Activated T-cell treated with anti-CD3 and anti-CD28 coated beads, Interleukin-2, amount 50 U/mL, for 72 hours (primary cell): ENCODE data around the gene ZDHHC14. TPM values are rescaled to one million over a fixed set of nuclear protein-coding genes. Genes with fewer than 3 reads are reported as not detected.

ENCODE experiments used
- ATAC-seq, 2 donors: fragments of 150-1000 bp; cut with Tn5 transposase; replicated peaks in 1 of 2; 2 replicates each; pipeline ENCODE4 v1.10.0; 2021; ENCODE audit warnings: moderate library complexity in 2 of 2, mild to moderate bottlenecking in 1 of 2
- DNase-seq, 2 donors: peaks; one replicate each; pipeline ENCODE4 v3.0.0; 2021 to 2022; ENCODE audit warnings: mixed read lengths in 1 of 2
- H3K27ac Mint-ChIP-seq: one replicate; pipeline ENCODE4 v1.8.0; 2022; ENCODE audit warnings: mild to moderate bottlenecking, moderate library complexity, mixed read lengths
- H3K27me3 Mint-ChIP-seq: one replicate; pipeline ENCODE4 v1.8.0; 2022; ENCODE audit warnings: low read depth, mixed read lengths
- H3K36me3 Mint-ChIP-seq, 2 donors: one replicate each; pipeline ENCODE4 v1.8.0; 2022; ENCODE audit warnings: mixed read lengths in 2 of 2, mild to moderate bottlenecking in 1 of 2; ENCODE audit not compliant: insufficient read depth in 2 of 2
- H3K4me1 Mint-ChIP-seq: one replicate; pipeline ENCODE4 v1.8.0; 2022; ENCODE audit warnings: low read depth, mixed read lengths
- H3K4me3 Mint-ChIP-seq, 2 donors: one replicate each; pipeline ENCODE4 v1.8.0; 2022; ENCODE audit warnings: mild to moderate bottlenecking in 2 of 2, mixed read lengths in 2 of 2, moderate library complexity in 2 of 2
- H3K9me3 Mint-ChIP-seq, 2 donors: one replicate each; pipeline ENCODE4 v1.8.0; 2022; ENCODE audit warnings: mixed read lengths in 2 of 2
- total RNA-seq, 2 donors: library from RNA; stranded (reverse); gene quantifications; one replicate each; pipeline ENCODE4 v1.2.3, GENCODE V29; 2022

The ZDHHC14 gene
- total RNA-seq, 2 donors from 2014 or later = 10.3 to 15.4 TPM

DNA sequence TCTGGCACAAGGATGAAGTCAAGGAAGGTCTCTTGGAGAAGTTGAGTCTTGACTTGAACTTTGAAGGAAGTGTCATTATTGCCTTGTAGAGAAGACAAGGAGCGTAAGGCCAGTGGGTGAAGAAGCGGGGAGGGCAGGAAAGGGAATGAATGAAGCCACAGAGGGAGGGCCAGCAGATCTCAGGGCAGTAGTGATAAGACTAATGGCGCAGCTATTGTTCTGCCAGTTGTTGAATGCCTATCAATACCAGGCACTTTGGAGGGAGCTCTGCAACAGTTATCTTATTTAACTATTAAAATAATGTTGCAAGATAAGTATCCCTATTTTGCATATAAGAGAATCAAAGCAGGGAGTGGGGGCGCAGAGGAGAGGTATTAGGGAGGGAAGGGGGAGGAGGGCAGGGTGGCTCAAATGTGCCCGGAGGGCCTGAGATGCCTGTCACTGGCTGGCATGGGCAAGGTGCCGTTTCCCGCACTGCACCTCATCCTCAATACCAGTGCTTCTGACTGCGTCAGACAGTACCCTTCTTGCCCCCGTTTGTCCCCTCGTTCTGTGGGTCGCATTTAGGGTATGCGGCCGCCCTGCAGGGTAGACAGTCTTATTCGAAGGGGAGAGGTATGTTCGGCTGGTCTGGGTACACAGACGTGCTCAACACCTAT lies 109.8 kb downstream of the ZDHHC14 start:
- Mint-ChIP-seq H3K9me3 (peaks cover 0 to 3% of the 10 kb centered on the region in 2 donors), H3K27ac (no peak overlapping the region), H3K27me3 (peaks cover 15% of the 10 kb centered on the region), H3K4me1 (peaks cover 23% of the 10 kb centered on the region), H3K36me3 (peaks cover 0 to 4% of the 10 kb centered on the region in 2 donors), H3K4me3 (no peak overlapping the region)
- no peak for DNase-seq
- ATAC-seq = no peak

DNA sequence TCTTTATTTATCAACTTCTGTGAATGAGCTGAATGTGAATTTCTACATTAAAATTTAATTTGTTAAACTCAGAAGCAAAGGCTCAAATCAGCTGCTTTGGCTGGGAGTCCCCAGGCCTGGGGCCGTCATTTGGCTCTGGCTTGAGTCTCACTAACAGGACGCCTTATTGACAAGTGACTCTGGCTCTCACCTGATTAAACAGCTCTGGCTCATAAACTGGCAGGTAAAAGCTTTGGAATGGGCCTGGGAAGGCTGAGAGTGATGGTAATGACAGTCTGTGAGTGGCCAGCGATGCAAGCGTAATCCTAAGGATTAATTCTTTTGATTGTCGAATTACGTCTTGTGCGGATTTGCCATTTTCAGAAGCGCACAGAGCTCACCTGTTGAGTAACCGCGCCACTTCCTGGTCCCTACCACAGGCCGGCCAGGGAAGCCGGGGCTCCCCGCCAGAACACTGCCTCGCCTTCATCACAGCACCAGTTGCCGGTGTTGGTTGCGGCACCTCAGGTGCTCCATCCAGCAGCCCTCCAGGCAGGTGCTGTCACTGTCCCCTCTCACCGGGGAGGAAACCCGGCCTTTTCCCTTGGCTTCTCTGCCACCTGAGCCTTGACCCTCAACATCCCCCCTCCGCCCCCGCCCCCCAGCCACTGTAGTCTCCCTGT lies 110.7 kb downstream of the ZDHHC14 start:
- ATAC-seq (no peak), DNase-seq (no peak)
- Mint-ChIP-seq H3K4me1 (peaks cover 16% of the 10 kb centered on the region), H3K36me3 (peaks cover 0 to 5% of the 10 kb centered on the region in 2 donors), H3K27ac (no peak overlapping the region), H3K27me3 (peaks cover 15% of the 10 kb centered on the region), H3K4me3 (no peak overlapping the region), H3K9me3 (peaks cover 2 to 4% of the 10 kb centered on the region in 2 donors)

DNA sequence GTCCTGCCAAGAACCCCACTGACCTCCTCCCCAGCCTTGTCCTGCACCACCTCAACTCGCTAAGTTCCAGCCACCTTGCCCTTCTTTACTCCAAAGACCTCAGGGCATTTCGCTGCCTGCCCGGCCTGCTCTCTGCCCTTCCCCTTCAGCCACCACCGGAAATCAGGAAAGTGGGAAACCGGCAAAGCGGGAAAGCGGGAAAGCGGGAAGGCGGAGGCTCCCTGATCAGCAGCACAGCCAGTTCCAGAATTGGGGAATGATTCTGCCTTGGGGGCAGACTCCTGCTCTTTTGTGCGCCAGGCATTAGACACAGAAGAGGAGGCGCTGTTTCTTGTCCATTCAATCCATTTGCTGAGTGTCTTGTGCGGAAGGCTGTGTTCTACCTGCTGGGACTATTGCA lies 111.3 kb downstream of the ZDHHC14 start:
- H3K27me3 Mint-ChIP-seq = peaks cover 15% of the 10 kb centered on the region
- H3K4me1 Mint-ChIP-seq = peaks cover 16% of the 10 kb centered on the region
- peaks cover 0 to 8% of the 10 kb centered on the region in 2 donors for H3K36me3 Mint-ChIP-seq
- H3K9me3 Mint-ChIP-seq = peaks cover 4 to 6% of the 10 kb centered on the region in 2 donors
- no peak overlapping the region for H3K27ac Mint-ChIP-seq
- H3K4me3 Mint-ChIP-seq = no peak overlapping the region
- DNase-seq = no peak
- ATAC-seq = no peak

DNA sequence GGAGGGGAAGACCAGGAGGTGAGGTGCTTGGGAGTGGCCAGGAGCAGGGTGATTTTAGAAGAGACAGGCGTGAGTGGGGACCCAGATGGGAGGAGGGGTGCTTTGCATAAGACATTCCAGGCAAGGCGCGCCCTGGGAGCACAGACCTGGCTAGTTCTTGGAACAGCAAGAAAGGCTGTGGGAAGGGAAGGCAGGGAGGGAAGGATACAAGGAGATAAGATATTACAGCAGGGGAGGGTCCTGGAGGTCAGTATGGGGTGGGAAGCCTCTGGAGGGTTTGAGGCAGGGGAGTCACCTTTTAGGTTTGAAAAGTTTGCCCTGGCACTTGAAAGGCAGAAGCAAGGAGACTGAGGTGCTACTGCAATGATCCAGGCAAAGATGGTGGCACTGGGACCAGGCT lies 111.8 kb downstream of the ZDHHC14 start:
- H3K4me1 Mint-ChIP-seq = peaks cover 21% of the 10 kb centered on the region
- H3K4me3 Mint-ChIP-seq = no peak overlapping the region
- peaks cover 0 to 8% of the 10 kb centered on the region in 2 donors for H3K36me3 Mint-ChIP-seq
- no peak overlapping the region for H3K27ac Mint-ChIP-seq
- no peak for ATAC-seq
- peaks cover 15% of the 10 kb centered on the region for H3K27me3 Mint-ChIP-seq
- H3K9me3 Mint-ChIP-seq = peaks cover 4 to 6% of the 10 kb centered on the region in 2 donors
- DNase-seq = no peak

DNA sequence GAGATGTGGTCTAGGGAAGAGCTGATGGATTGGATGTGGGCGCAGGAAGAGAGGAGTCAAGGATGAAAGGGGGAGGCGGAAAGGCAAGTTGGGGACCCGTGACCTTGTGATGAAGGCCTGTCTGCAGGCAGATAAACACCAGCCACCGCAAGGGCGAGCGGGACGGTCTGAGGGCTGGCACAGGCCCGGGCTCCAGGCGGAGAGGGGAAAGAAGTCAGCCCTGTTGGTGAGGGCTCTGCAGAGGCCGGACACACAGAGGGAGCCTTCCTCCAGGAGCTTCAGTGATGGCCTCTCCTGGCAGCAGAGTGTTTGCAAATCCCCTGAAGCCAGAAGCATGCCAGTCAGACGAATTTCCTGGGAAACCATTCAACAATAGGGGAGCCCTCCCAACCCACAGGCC lies 112.2 kb downstream of the ZDHHC14 start:
- no peak overlapping the region for H3K4me3 Mint-ChIP-seq
- peaks cover 15% of the 10 kb centered on the region for H3K27me3 Mint-ChIP-seq
- DNase-seq (no peak), ATAC-seq (no peak)
- H3K27ac Mint-ChIP-seq = no peak overlapping the region
- peaks cover 4 to 6% of the 10 kb centered on the region in 2 donors for H3K9me3 Mint-ChIP-seq
- peaks cover 0 to 8% of the 10 kb centered on the region in 2 donors for H3K36me3 Mint-ChIP-seq
- H3K4me1 Mint-ChIP-seq = peaks cover 25% of the 10 kb centered on the region

DNA sequence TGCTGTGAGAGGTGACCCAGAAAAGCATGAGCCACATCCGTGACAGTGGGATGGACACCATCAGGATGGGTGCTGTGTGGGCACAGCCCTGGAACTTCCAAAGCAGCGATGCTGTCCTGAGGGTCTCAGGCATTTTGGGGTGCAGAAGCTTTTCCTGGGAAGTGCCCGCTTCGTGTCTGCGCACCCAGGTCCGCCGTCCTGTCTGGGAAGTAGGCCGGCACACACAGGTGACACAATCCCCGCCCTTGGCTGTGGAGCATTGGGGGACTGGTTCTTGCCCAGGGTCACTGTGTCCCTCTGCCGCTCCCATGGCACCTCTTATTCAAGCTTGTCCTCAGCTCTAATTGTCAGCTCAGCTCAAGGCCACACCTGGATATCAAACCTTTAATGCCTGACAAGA lies 112.6 kb downstream of the ZDHHC14 start:
- ATAC-seq (no peak), DNase-seq (no peak)
- peaks cover 15% of the 10 kb centered on the region for H3K27me3 Mint-ChIP-seq
- peaks cover 4 to 6% of the 10 kb centered on the region in 2 donors for H3K9me3 Mint-ChIP-seq
- peaks cover 0 to 8% of the 10 kb centered on the region in 2 donors for H3K36me3 Mint-ChIP-seq
- H3K4me1 Mint-ChIP-seq = peaks cover 25% of the 10 kb centered on the region
- no peak overlapping the region for H3K27ac Mint-ChIP-seq
- no peak overlapping the region for H3K4me3 Mint-ChIP-seq

DNA sequence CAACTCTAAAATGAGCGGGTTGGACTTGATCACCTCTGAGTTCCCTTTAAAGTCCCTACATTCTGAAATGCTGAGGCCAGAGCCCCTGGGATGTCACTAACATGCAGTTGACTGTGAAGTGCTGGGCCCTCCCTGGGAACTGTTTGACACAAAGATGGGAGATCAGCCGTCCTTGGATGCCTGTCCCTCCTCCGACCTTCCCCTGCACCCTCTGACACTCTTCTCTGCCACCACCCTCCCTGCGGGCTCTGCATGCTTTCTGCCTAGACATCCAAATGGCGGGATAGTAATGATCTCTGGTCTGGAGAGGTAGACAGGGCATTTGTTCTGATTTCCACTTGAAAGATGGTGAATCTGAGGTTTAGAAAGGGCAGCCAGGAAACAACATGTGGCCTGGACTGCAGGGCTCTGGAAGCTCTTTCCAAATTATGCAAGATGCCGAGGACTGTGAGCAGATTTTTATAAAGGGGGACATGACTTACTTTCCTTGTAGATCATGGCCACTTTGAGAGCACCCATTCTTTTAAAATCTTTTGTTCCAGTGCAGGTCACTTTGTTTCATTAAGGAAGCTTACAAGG lies 113.2 kb downstream of the ZDHHC14 start:
- no peak overlapping the region for H3K27ac Mint-ChIP-seq

DNA sequence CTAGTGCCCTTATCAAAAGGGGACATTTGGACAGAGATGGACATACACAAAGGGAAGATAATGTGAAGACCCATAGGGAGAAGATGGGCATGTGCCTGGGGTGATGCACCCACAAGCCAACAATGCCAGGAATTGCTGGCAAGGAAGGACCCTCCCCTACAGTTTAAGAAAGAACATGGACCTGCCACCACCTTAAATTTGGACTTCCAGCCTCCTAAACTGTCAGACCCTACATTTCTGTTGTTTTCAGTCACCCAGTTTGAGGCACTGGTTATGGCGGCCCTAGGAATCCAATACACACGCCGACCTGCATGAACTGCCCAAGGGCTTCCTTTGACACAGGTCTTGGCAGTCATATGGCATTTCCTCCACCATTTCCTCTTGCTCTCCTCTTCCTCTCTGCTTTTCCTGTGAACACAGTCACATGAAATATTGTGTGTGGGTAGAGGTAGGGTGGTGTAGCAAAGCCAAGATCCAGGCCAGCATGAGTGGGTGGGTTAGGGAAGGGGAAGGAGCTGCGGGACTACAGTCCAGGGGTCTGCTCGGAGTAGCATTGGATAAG lies 115.6 kb downstream of the ZDHHC14 start:
- Mint-ChIP-seq H3K27me3 (peaks cover 9% of the 10 kb centered on the region), H3K4me3 (no peak overlapping the region), H3K36me3 (peaks cover 2 to 14% of the 10 kb centered on the region in 2 donors), H3K27ac (no peak overlapping the region), H3K4me1 (peaks cover 38% of the 10 kb centered on the region), H3K9me3 (peaks cover 6 to 12% of the 10 kb centered on the region in 2 donors)
- no peak for ATAC-seq
- DNase-seq = no peak

More for the DNA sequence above, 113.2 kb downstream of the ZDHHC14 start:
- Mint-ChIP-seq H3K4me3 (no peak overlapping the region), H3K27me3 (peaks cover 15% of the 10 kb centered on the region), H3K4me1 (peaks cover 29% of the 10 kb centered on the region), H3K9me3 (peaks cover 4 to 6% of the 10 kb centered on the region in 2 donors), H3K36me3 (peaks cover 0 to 8% of the 10 kb centered on the region in 2 donors)
- DNase-seq = no peak
- no peak for ATAC-seq

DNA sequence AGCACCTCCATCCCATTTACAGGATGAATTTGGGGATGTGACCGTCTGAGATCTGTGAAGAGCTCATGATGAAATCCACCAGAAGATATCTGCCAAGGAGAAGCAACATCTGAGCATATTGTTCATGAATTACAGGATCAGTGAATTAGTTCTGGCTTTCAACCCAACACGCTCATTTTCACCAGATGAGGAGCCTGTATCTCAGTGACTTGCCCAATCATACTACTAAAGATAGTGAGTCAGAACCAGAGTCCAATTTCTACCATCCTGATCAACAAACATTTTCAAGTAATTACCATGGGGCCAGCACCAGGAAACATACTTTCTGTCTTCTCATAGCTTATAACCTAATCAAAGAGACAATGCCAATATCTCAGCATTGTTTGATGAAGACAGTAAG lies 116.6 kb downstream of the ZDHHC14 start:
- Mint-ChIP-seq H3K4me3 (peak overlapping the region in 1 of 2 donors; percentile 28), H3K27me3 (peaks cover 9% of the 10 kb centered on the region), H3K36me3 (peaks cover 2 to 14% of the 10 kb centered on the region in 2 donors), H3K4me1 (peaks cover 38% of the 10 kb centered on the region), H3K27ac (peak overlapping the region; percentile 5), H3K9me3 (peaks cover 6 to 12% of the 10 kb centered on the region in 2 donors)
- DNase-seq = peak in 1 of 2 donors; percentile 7
- peak; percentile 78 to 90 for ATAC-seq

DNA sequence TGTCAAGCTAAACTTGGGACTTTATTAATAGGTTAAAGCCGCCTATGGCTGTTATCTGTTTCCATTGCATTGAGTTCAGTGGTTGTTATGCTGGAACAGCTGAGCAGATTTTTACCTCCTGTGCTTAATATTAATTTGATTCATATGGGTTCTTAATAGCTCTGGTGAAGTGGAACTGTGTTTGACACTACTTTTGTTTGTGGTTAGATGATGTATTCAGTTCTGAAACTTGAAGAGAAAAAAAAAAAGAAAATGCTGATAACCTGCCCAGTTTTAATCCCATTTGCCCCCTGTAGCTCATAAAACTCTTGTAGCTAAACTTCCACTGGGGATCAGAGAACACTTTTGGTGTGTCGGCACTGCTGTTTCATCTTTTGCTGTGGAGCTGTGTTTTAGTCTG lies 117.8 kb downstream of the ZDHHC14 start:
- no peak for DNase-seq
- Mint-ChIP-seq H3K27me3 (peaks cover 9% of the 10 kb centered on the region), H3K4me1 (peaks cover 38% of the 10 kb centered on the region), H3K9me3 (peaks cover 6 to 12% of the 10 kb centered on the region in 2 donors), H3K4me3 (no peak overlapping the region), H3K36me3 (peaks cover 2 to 14% of the 10 kb centered on the region in 2 donors), H3K27ac (no peak overlapping the region)
- ATAC-seq = peak in 1 of 2 donors; percentile 29

DNA sequence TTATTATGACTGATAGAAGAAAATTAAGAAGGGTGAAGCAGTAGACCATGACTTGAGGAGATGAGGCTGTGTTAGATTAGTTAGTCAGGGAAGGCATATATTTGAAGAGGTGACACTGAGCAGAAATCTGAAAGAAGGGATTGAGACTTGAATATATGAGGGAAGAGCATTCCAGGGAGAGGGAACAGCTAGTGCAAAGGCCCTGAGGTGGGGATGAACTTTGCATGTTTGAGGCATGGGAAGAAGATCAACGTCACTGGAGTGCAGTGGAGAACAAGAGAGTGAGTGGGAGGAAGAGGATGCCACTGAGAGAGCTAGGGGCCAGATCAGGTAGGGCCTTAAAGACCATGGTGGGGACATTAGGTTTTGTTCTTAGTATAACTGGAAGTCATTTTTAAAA lies 119.0 kb downstream of the ZDHHC14 start:
- Mint-ChIP-seq H3K4me3 (no peak overlapping the region), H3K9me3 (peaks cover 8 to 14% of the 10 kb centered on the region in 2 donors), H3K4me1 (peaks cover 38% of the 10 kb centered on the region), H3K27ac (no peak overlapping the region), H3K36me3 (peaks cover 3 to 17% of the 10 kb centered on the region in 2 donors), H3K27me3 (peaks cover 9% of the 10 kb centered on the region)
- DNase-seq = no peak
- ATAC-seq = no peak

DNA sequence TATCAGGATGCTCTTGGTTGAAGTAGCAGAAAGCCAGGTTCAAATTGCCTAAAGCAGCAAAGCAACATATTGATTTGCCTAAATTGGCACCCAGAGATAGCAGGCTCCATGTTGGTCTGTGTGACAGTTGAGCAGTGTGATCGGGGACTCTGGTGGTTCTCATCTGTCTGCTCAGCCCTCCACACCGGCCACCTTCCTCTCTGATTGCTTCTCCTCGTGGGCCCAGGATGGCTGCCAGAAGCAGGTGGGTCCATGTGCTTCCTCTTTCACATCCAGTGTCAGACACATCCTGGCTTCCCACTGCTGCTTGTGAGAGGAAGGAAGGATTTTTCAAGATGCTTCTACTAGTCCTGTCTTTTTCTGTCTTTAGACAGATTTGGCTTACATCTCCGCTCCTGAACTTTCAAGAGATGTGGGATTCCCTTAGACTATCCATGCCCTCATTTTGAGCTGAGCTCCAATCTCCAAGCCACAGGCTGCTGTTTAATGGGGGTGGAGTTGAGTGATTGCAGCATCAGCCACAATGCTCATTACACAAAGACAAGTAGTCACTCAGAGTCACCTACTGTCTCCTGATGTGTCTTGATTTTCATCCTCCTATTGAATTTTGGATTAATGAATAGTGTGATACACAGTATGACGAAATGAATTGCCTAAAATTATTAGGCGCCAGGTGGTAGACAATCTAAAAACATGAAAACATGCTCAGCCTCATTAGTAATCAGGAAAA lies 122.2 kb downstream of the ZDHHC14 start:
- peaks cover 9% of the 10 kb centered on the region for H3K27me3 Mint-ChIP-seq
- H3K36me3 Mint-ChIP-seq = peaks cover 21 to 34% of the 10 kb centered on the region in 2 donors
- no peak overlapping the region for H3K27ac Mint-ChIP-seq
- DNase-seq (no peak), ATAC-seq (no peak)
- H3K4me3 Mint-ChIP-seq = no peak overlapping the region
- H3K9me3 Mint-ChIP-seq = peaks cover 12 to 16% of the 10 kb centered on the region in 2 donors
- H3K4me1 Mint-ChIP-seq = peaks cover 23% of the 10 kb centered on the region
